ENCODE measurements around the gene DAPK2. TPM values are rescaled to one million over a fixed set of nuclear protein-coding genes. Genes with fewer than 3 reads are reported as not detected.

The DAPK2 gene
- total and polyA plus RNA-seq, 7 donors: 3.7 to 65.6 (median 44.3) TPM

DNA sequence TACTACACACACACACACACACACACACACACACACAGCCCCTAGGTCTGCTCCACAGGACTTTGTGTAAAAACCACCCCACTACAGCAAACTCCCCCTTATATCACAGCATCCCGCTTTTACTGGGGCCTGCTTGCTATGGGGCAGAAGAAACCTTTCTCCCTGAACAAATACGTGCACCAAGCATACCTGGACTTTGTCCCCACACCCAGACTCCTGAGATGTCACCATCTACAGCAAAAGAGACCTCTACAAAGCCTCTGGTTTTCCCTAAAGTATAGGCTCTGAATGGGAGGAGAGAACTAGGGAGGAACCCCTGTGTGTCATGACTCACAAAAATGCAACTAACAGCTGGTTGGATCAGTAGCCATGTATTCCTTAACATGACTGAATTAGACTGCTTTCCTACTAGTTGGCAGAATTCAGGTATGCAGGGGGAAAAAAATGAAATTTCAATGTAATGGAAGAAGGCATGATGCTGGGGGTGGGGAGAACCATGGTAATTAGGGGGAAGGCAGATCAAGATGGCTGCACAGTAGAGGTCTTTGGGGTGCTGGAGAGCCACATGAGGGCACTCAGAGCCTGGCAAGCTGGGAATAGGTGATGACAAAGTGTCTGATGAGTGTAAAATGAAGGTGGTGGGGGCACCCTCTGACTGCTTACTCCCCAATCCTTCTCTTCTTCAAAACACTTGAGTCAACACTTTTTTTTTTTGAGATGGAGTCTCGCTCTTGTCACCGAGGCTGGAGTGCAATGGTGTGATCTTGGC lies 45.9 kb downstream of the DAPK2 start:
- no peak for DNase-seq
- no peak for ATAC-seq
- H3K9me3 ChIP-seq: no peaks in the 10 kb centered on the region
- no peak overlapping the region for H3K27ac ChIP-seq
- 95 to 98% (median 95%) methylated on average over 4 of the region's 4 CpGs for WGBS, 3 donors
- H3K36me3 ChIP-seq (ENCODE audit: insufficient read depth in 1 of 2, low read depth in 1 of 2): peaks cover 0 to 7% of the 10 kb centered on the region in 2 donors
- H3K4me3 ChIP-seq: no peak overlapping the region
- TF ChIP-seq CTCF (IDR thresholded peaks at IDR 0.05): no peak
- H3K27me3 ChIP-seq (ENCODE audit: insufficient read depth in 3 of 3, low read length in 2 of 3): no peaks in the 10 kb centered on the region
- intact Hi-C loops (cut with DNase I): no loop called here
- H3K4me1 ChIP-seq: peaks cover 62% of the 10 kb centered on the region

DNA sequence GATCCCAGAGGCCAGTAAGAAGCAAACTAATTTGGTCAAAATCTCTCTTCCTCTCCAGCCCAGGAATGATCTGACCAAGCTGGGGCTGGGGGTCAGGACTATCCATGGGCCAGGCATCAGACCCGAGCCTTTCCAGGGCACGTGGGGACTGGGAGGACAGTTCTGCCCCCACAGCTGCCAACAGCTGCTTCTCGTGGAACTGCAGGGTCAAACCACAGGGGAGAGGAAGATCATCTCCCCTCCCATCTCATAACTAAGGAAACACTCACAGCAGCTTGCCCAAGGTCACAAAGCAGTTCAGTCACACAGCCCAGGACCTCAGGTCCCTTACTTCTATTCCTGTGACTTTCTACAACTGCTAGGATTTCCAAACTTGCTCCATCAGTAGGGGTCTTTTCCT lies 47.1 kb downstream of the DAPK2 start:
- H3K27ac ChIP-seq: peak overlapping the region; percentile 42
- H3K27me3 ChIP-seq (ENCODE audit: insufficient read depth in 3 of 3, low read length in 2 of 3): no peaks in the 10 kb centered on the region
- no peaks in the 10 kb centered on the region for H3K36me3 ChIP-seq (ENCODE audit: insufficient read depth in 1 of 2, low read depth in 1 of 2)
- DNase-seq (no peak), ATAC-seq (peak; percentile 48 to 73 (median 56))
- H3K4me1 ChIP-seq: peaks cover 51% of the 10 kb centered on the region
- WGBS, 3 donors: 6 to 14% (median 6%) methylated on average over 3 of the region's 3 CpGs
- H3K4me3 ChIP-seq: no peak overlapping the region
- TF ChIP-seq CTCF (IDR thresholded peaks at IDR 0.05): no peak
- intact Hi-C loops (cut with DNase I): no loop called here
- no peaks in the 10 kb centered on the region for H3K9me3 ChIP-seq

GRCh38 chr15:63998489-63998888 lies 47.8 kb downstream of the DAPK2 start:
- H3K36me3 ChIP-seq (ENCODE audit: insufficient read depth in 1 of 2, low read depth in 1 of 2): no peaks in the 10 kb centered on the region
- H3K4me1 ChIP-seq: peaks cover 57% of the 10 kb centered on the region
- peak overlapping the region; percentile 42 for H3K27ac ChIP-seq
- no peaks in the 10 kb centered on the region for H3K27me3 ChIP-seq (ENCODE audit: insufficient read depth in 3 of 3, low read length in 2 of 3)
- ATAC-seq (peak; percentile 7 to 46 (median 30)), DNase-seq (no peak)
- no peak for TF ChIP-seq CTCF (IDR thresholded peaks at IDR 0.05)
- H3K9me3 ChIP-seq: no peaks in the 10 kb centered on the region
- 20 to 42% (median 23%) methylated on average over 8 of the region's 8 CpGs for whole genome bisulfite sequencing, 3 donors
- intact Hi-C loops (cut with DNase I): no loop called here
- H3K4me3 ChIP-seq: no peak overlapping the region

- no peaks in the 10 kb centered on the region for H3K9me3 ChIP-seq
- WGBS, 3 donors: 89 to 95% (median 92%) methylated on average over 4 of the region's 4 CpGs
- intact Hi-C loops (cut with DNase I): no loop called here
- no peak overlapping the region for H3K4me3 ChIP-seq
- H3K4me1 ChIP-seq: peaks cover 59% of the 10 kb centered on the region
- no peak for TF ChIP-seq CTCF (IDR thresholded peaks at IDR 0.05)
- ATAC-seq (peak; percentile 6 to 40 (median 25)), DNase-seq (no peak)
- H3K27me3 ChIP-seq (ENCODE audit: insufficient read depth in 3 of 3, low read length in 2 of 3): no peaks in the 10 kb centered on the region
- H3K36me3 ChIP-seq (ENCODE audit: insufficient read depth in 1 of 2, low read depth in 1 of 2): no peaks in the 10 kb centered on the region
- peak overlapping the region; percentile 42 for H3K27ac ChIP-seq
Measured at GRCh38 chr15:63997715-63998442, 48.4 kb downstream of the DAPK2 start.
